ENCODE results near the gene PCDH1. TPM values are rescaled to one million over a fixed set of nuclear protein-coding genes. Genes with fewer than 3 reads are reported as not detected.

Gene PCDH1
- total and polyA plus RNA-seq, 2 of the 13 experiments (the other 11 are each of a cell fraction or from before 2014, with no cell fraction given), result 0.11 to 0.83 TPM

DNA sequence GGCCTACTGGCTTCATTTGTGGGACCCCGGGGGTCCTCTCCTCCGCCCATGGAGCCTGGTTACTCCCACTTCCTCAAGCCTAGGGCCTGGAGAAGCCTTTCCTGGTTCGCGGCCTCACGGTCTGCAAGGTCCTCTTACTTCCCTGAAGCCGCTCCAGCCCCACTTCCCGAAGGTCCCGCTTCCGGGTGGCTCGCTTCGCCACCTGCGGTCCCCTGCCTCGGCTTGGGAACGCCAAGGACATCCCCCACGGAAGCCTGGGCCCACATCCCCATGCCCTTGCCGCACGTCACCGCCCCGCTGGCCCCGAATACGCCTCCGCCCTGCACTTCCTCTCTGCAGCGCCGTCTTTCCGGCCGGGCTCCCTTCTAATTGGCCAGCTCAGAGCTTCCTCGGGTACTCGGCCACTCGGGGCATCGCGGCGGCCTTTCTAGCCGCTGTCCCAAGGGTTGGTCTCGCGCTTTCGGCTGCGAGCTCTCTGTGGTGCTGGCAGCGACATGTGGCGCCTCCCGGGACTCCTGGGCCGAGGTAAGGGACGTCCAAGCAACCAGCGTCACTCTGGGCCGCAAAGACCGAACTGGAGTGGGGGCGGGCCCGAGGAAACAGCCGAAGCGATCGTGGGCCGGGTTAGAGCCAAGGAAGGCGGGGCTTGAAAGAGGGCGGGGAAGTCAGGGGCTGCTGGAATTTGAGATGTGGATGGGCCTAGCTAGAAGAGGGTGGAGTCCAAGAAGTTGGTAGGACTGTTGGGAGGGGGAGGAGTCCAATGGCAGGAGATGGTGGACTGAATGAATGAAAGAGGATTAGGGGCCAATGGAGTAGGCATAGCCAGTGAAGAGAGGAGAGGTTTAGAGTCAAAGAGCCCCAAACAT is 45.5 kb upstream of the PCDH1 start, which contains the start of gene DELE1 (continued):
- TF ChIP-seq SALL2 (CRISPR knock-in tag; IDR thresholded peaks at IDR 0.05) (peak; percentile 33; the same call in 1 of the 2 replicates), ETV6 (CRISPR knock-in tag; conservative IDR thresholded peaks at IDR 0.05) (peak; percentile 36; the same call in 1 of the 2 replicates), PCBP2 (optimal IDR thresholded peaks at IDR 0.05; ENCODE audit: low read depth, low read length, poor library complexity, severe bottlenecking) (no peak), ZSCAN29 (CRISPR knock-in tag; conservative IDR thresholded peaks at IDR 0.05) (peak; percentile 92), ZKSCAN8 (CRISPR knock-in tag; IDR thresholded peaks at IDR 0.05; ENCODE audit: borderline replicate concordance) (0 out of 2 replicates have a peak, but pooled peaks have one; percentile 22), ETV5 (CRISPR knock-in tag; IDR thresholded peaks at IDR 0.05; ENCODE audit: borderline replicate concordance) (peak; percentile 73), ZNF564 (CRISPR knock-in tag; IDR thresholded peaks at IDR 0.05) (0 out of 2 replicates have a peak, but pooled peaks have one; percentile 69), SOX6 (IDR thresholded peaks at IDR 0.05) (no peak), SOX6 (CRISPR knock-in tag; IDR thresholded peaks at IDR 0.05) (peak; percentile 69), SP1 (IDR thresholded peaks at IDR 0.05) (no peak), SP1 (CRISPR knock-in tag; IDR thresholded peaks at IDR 0.05) (peak; percentile 55), RFXAP (CRISPR knock-in tag; IDR thresholded peaks at IDR 0.05; ENCODE audit: borderline replicate concordance) (peak; percentile 34; the same call in 1 of the 2 replicates), NCOR1 (IDR thresholded peaks at IDR 0.05; ENCODE audit: borderline replicate concordance, low read length) (no peak), IKZF4 (CRISPR knock-in tag; IDR thresholded peaks at IDR 0.05; ENCODE audit: borderline replicate concordance, low read depth, not compliant biosample characterization) (no peak), NR2F6 (IDR thresholded peaks at IDR 0.05) (no peak), NR2F6 (CRISPR knock-in tag; IDR thresholded peaks at IDR 0.05) (peak; percentile 8; the same call in 1 of the 2 replicates)
- TF ChIP-seq, protein P1, sequence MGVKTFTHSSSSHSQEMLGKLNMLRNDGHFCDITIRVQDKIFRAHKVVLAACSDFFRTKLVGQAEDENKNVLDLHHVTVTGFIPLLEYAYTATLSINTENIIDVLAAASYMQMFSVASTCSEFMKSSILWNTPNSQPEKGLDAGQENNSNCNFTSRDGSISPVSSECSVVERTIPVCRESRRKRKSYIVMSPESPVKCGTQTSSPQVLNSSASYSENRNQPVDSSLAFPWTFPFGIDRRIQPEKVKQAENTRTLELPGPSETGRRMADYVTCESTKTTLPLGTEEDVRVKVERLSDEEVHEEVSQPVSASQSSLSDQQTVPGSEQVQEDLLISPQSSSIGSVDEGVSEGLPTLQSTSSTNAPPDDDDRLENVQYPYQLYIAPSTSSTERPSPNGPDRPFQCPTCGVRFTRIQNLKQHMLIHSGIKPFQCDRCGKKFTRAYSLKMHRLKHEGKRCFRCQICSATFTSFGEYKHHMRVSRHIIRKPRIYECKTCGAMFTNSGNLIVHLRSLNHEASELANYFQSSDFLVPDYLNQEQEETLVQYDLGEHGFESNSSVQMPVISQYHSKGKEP (CRISPR knock-in tag; IDR thresholded peaks at IDR 0.05), result no peak
- TF ChIP-seq, protein P2, sequence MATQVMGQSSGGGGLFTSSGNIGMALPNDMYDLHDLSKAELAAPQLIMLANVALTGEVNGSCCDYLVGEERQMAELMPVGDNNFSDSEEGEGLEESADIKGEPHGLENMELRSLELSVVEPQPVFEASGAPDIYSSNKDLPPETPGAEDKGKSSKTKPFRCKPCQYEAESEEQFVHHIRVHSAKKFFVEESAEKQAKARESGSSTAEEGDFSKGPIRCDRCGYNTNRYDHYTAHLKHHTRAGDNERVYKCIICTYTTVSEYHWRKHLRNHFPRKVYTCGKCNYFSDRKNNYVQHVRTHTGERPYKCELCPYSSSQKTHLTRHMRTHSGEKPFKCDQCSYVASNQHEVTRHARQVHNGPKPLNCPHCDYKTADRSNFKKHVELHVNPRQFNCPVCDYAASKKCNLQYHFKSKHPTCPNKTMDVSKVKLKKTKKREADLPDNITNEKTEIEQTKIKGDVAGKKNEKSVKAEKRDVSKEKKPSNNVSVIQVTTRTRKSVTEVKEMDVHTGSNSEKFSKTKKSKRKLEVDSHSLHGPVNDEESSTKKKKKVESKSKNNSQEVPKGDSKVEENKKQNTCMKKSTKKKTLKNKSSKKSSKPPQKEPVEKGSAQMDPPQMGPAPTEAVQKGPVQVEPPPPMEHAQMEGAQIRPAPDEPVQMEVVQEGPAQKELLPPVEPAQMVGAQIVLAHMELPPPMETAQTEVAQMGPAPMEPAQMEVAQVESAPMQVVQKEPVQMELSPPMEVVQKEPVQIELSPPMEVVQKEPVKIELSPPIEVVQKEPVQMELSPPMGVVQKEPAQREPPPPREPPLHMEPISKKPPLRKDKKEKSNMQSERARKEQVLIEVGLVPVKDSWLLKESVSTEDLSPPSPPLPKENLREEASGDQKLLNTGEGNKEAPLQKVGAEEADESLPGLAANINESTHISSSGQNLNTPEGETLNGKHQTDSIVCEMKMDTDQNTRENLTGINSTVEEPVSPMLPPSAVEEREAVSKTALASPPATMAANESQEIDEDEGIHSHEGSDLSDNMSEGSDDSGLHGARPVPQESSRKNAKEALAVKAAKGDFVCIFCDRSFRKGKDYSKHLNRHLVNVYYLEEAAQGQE (IDR thresholded peaks at IDR 0.05; ENCODE audit: borderline replicate concordance in 1 of 2, low read depth in 1 of 2, low read length in 2 of 2), result no peak
- TF ChIP-seq, protein P3, sequence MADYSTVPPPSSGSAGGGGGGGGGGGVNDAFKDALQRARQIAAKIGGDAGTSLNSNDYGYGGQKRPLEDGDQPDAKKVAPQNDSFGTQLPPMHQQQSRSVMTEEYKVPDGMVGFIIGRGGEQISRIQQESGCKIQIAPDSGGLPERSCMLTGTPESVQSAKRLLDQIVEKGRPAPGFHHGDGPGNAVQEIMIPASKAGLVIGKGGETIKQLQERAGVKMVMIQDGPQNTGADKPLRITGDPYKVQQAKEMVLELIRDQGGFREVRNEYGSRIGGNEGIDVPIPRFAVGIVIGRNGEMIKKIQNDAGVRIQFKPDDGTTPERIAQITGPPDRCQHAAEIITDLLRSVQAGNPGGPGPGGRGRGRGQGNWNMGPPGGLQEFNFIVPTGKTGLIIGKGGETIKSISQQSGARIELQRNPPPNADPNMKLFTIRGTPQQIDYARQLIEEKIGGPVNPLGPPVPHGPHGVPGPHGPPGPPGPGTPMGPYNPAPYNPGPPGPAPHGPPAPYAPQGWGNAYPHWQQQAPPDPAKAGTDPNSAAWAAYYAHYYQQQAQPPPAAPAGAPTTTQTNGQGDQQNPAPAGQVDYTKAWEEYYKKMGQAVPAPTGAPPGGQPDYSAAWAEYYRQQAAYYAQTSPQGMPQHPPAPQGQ (CRISPR knock-in tag; IDR thresholded peaks at IDR 0.05; ENCODE audit: borderline replicate concordance), result no peak
